ENCODE results near the gene CFAP157.

DNA sequence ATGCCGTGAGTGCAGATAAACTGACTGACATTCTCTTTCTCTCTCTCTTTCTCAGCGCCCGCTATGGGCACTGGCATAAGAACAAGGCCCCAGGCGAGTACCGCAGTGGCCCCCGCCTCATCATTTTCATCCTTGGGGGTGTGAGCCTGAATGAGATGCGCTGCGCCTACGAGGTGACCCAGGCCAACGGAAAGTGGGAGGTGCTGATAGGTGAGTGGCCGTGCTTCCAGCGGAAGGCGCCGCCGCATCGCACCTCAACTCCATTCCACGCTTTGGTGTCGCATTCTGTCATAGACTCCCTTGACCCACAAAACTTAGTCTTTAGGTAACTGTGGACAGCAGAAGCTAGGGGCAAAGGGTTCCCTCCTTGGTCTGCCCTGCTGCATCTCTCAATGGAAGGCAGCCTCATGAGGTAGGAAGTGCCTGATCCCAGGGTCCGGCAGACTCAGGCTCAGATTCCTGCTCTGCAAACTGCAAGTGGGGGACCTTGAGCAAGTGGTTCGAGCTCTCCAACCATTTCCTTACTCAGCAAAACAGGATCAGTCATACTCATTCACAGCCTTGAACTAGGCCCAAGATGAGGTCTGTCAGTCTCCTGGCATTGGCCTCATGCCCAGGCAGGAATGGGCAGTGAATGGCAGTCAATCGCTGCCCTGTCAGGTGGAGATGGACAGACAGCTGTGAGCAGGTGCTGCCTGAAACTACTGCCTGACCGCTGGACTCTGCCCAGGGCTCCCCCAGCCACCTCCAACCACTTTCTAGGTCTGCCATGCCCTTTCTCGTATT is 24.2 kb upstream of the CFAP157 start:
- TF ChIP-seq POLR2A (IDR thresholded peaks at IDR 0.05; ENCODE audit: low read depth, low read length), result no peak
- no peak for TF ChIP-seq POLR2AphosphoS5 (IDR thresholded peaks at IDR 0.05; ENCODE audit: low read depth, low read length)
- TF ChIP-seq TAF1 (IDR thresholded peaks at IDR 0.05; ENCODE audit: low read depth, low read length), result no peak
- no peak for TF ChIP-seq PAX5 (IDR thresholded peaks at IDR 0.05; ENCODE audit: insufficient read depth, low read length, severe bottlenecking)
- TF ChIP-seq SPI1 (IDR thresholded peaks at IDR 0.05; ENCODE audit: low read depth, low read length), result no peak
- no peak for TF ChIP-seq POU2F2 (IDR thresholded peaks at IDR 0.05; ENCODE audit: low read depth, low read length)

All from GM12891 (cell line).